Measurements from ENCODE around the gene CCN5.

- no peak for TF ChIP-seq CTCF (IDR thresholded peaks at IDR 0.05; ENCODE audit: low read length)
- TF ChIP-seq EZH2 (IDR thresholded peaks at IDR 0.05; ENCODE audit: borderline replicate concordance, low read length): no peak
Measured at GRCh38 chr20:44739942-44740341, 24.8 kb downstream of the CCN5 start.

Measured in OCI-LY1 (cell line).